HEK293 (cell line): ENCODE measurements around the gene R3HDM2.

Experiments used
- CTCF ChIA-PET: fragments of 350-600 bp; formaldehyde crosslinking; extraction: SDS; loops from one replicate; lab custom pipeline; 2021; ENCODE audit warnings: antibody characterized with exemption; lab: Yijun Ruan, JAX
- POLR2A ChIA-PET: fragments of 300-600 bp; formaldehyde crosslinking; extraction: SDS; loops from one replicate; lab custom pipeline; 2020; ENCODE audit warnings: antibody characterized with exemption, inconsistent platforms; lab: Yijun Ruan, JAX
- H3K27ac ChIP-seq: fragments of 200-500 bp; sonication (Bioruptor generic); 2 replicates; pipeline ENCODE4 v1.5.1; 2014; ENCODE audit warnings: low read depth, low read length, control low read depth, inconsistent platforms; ENCODE audit errors: extremely low read depth
- H3K36me3 ChIP-seq, 2 experiments: fragments of 200-500 bp in 1 of 2; sonication (Bioruptor generic) in 1 of 2; 1 replicate in 1 of 2; 2 replicates in 1 of 2; pipeline ENCODE4 v1.5.1; 2014 to 2017; ENCODE audit warnings: inconsistent platforms in 2 of 2, low read length in 2 of 2; ENCODE audit not compliant: control insufficient read depth in 2 of 2, insufficient read depth in 1 of 2
- H3K4me1 ChIP-seq: fragments of 200-500 bp; sonication (Bioruptor generic); 2 replicates; pipeline ENCODE4 v1.5.1; 2014; ENCODE audit warnings: mild to moderate bottlenecking, low read length, inconsistent platforms; ENCODE audit not compliant: control insufficient read depth, insufficient read depth
- H3K4me3 ChIP-seq: 2 replicates; pipeline ENCODE4 v1.5.1; 2011; ENCODE audit warnings: low read depth, mild to moderate bottlenecking, control low read depth, low read length, moderate library complexity
- H3K9me3 ChIP-seq: fragments of 200-500 bp; sonication (Bioruptor generic); 2 replicates; pipeline ENCODE4 v1.5.1; 2014; ENCODE audit warnings: low read depth, low read length, inconsistent platforms; ENCODE audit not compliant: control insufficient read depth, insufficient read depth
- CTCF ChIP-seq: fragments of 450-650 bp; formaldehyde crosslinking; IDR thresholded peaks from 2 replicates; pipeline ENCODE4 v1.5.1; 2016; ENCODE audit warnings: missing biosample characterization, missing genetic modification characterization
- MYNN ChIP-seq: fragments of 450-650 bp; formaldehyde crosslinking; IDR thresholded peaks from 2 replicates; pipeline ENCODE4 v1.5.1; 2016; ENCODE audit warnings: missing biosample characterization, missing genetic modification characterization, borderline replicate concordance
- PRDM1 ChIP-seq: fragments of 450-650 bp; formaldehyde crosslinking; IDR thresholded peaks from 2 replicates; pipeline ENCODE4; 2016; ENCODE audit warnings: missing biosample characterization, missing genetic modification characterization
- PRDM10 ChIP-seq: fragments of 450-650 bp; formaldehyde crosslinking; IDR thresholded peaks from 2 replicates; pipeline ENCODE4 v1.5.1; 2016; ENCODE audit warnings: missing biosample characterization, missing genetic modification characterization
- PRDM2 ChIP-seq: fragments of 450-650 bp; formaldehyde crosslinking; IDR thresholded peaks from 2 replicates; pipeline ENCODE4 v1.5.1; 2016; ENCODE audit warnings: missing biosample characterization, missing genetic modification characterization, borderline replicate concordance
- TSHZ1 ChIP-seq: fragments of 450-650 bp; formaldehyde crosslinking; IDR thresholded peaks from 2 replicates; pipeline ENCODE4 v1.5.1; 2016; ENCODE audit warnings: missing biosample characterization, missing genetic modification characterization, borderline replicate concordance
- ZBTB44 ChIP-seq: fragments of 450-650 bp; IDR thresholded peaks from 2 replicates; pipeline ENCODE4 v1.5.1; 2018; ENCODE audit warnings: missing biosample characterization, mild to moderate bottlenecking, missing genetic modification characterization
- ZNF132 ChIP-seq: fragments of 450-650 bp; formaldehyde crosslinking; IDR thresholded peaks from 2 replicates; pipeline ENCODE4 v1.5.1; 2017; ENCODE audit warnings: missing biosample characterization, missing genetic modification characterization, borderline replicate concordance
- ZNF140 ChIP-seq: fragments of 450-650 bp; formaldehyde crosslinking; IDR thresholded peaks from 2 replicates; pipeline ENCODE4 v1.5.1; 2016; ENCODE audit warnings: missing biosample characterization, missing genetic modification characterization
- ZNF155 ChIP-seq: fragments of 450-650 bp; formaldehyde crosslinking; IDR thresholded peaks from 2 replicates; pipeline ENCODE4 v1.5.1; 2016; ENCODE audit warnings: missing biosample characterization, missing genetic modification characterization
- ZNF362 ChIP-seq: fragments of 450-650 bp; formaldehyde crosslinking; IDR thresholded peaks from 2 replicates; pipeline ENCODE4 v1.5.1; 2016; ENCODE audit warnings: missing biosample characterization, missing genetic modification characterization
- ZNF48 ChIP-seq: fragments of 450-650 bp; formaldehyde crosslinking; IDR thresholded peaks from 2 replicates; pipeline ENCODE4 v1.5.1; 2016; ENCODE audit warnings: missing biosample characterization, missing genetic modification characterization
- ZNF560 ChIP-seq: fragments of 450-650 bp; formaldehyde crosslinking; IDR thresholded peaks from 2 replicates; pipeline ENCODE4 v1.5.1; 2017; ENCODE audit warnings: missing biosample characterization, missing genetic modification characterization, borderline replicate concordance
- ZNF585B ChIP-seq: fragments of 450-650 bp; formaldehyde crosslinking; IDR thresholded peaks from 2 replicates; pipeline ENCODE4 v1.5.1; 2016; ENCODE audit warnings: missing biosample characterization, missing genetic modification characterization
- ZNF792 ChIP-seq: fragments of 450-650 bp; formaldehyde crosslinking; IDR thresholded peaks from 2 replicates; pipeline ENCODE4 v1.5.1; 2016; ENCODE audit warnings: missing biosample characterization, missing genetic modification characterization

The R3HDM2 gene

GRCh38 chr12:57381693-57382220, 49.1 kb downstream of the R3HDM2 start:
- ChIA-PET CTCF (no interaction called here), POLR2A (interaction anchor here (0.7 kb wide), 1 partner anchor 31 kb away, joined by 7 read pairs; no protein-coding TSS in a partner anchor)
- H3K36me3 ChIP-seq: no peaks in the 10 kb centered on the region; a peak in 1 of 3 replicates
- no peak overlapping the region for H3K27ac ChIP-seq
- H3K9me3 ChIP-seq: no peaks in the 10 kb centered on the region
- no peaks in the 10 kb centered on the region for H3K4me1 ChIP-seq
- no peak overlapping the region for H3K4me3 ChIP-seq
- no peak for TF ChIP-seq ZNF140 (tag by site-specific recombination)
- 0 out of 2 replicates have a peak, but pooled peaks have one; percentile 12 for TF ChIP-seq ZNF362 (tag by site-specific recombination)

GRCh38 chr12:57380300-57380699, 50.5 kb downstream of the R3HDM2 start:
- POLR2A ChIA-PET: no interaction called here
- CTCF ChIA-PET: interaction anchor here (0.8 to 1.3 kb wide), 2 partner anchors 13 to 98 kb away, joined by 3 to 8 read pairs; no protein-coding TSS in a partner anchor
- H3K27ac ChIP-seq: no peak overlapping the region
- no peak overlapping the region for H3K4me3 ChIP-seq
- H3K36me3 ChIP-seq: peaks cover 0 to 4% of the 10 kb centered on the region in 2 experiments; a peak in 2 of 3 replicates
- no peaks in the 10 kb centered on the region for H3K4me1 ChIP-seq
- H3K9me3 ChIP-seq: no peaks in the 10 kb centered on the region
- no peak for TF ChIP-seq ZNF560 (tag by site-specific recombination)
- no peak for TF ChIP-seq ZNF132 (tag by site-specific recombination)
- TF ChIP-seq ZNF792: no peak
- TF ChIP-seq ZNF155 (tag by site-specific recombination): no peak
- TF ChIP-seq PRDM2: no peak
- no peak for TF ChIP-seq ZNF585B
- no peak for TF ChIP-seq MYNN (tag by site-specific recombination)
- no peak for TF ChIP-seq ZBTB44
- no peak for TF ChIP-seq ZNF48 (tag by site-specific recombination)
- no peak for TF ChIP-seq TSHZ1 (tag by site-specific recombination)
- no peak for TF ChIP-seq CTCF (tag by site-specific recombination)
- TF ChIP-seq PRDM10: no peak
- no peak for TF ChIP-seq PRDM1
